ENCODE measurements around the gene ATP11A. TPM values are rescaled to one million over a fixed set of nuclear protein-coding genes. Genes with fewer than 3 reads are reported as not detected.

The ATP11A gene
- total RNA-seq, 1 donor from 2014 or later = 70.9 TPM

- Mint-ChIP-seq H3K9me3 (no peaks in the 10 kb centered on the region), H3K36me3 (no peaks in the 10 kb centered on the region), H3K27me3 (no peaks in the 10 kb centered on the region), H3K27ac (peak overlapping the region; percentile 17), H3K4me1 (ENCODE audit: unreplicated experiment) (peaks cover 21% of the 10 kb centered on the region), H3K4me3 (peak overlapping the region; percentile 36)
- no peak for DNase-seq (ENCODE audit: extremely low spot score, unreplicated experiment)
- TF ChIP-seq CTCF (conservative IDR thresholded peaks at IDR 0.05) = no peak
These were observed 217.4 kb downstream of the ATP11A start for GRCh38 chr13:112907286-112907685.

- H3K9me3 Mint-ChIP-seq = no peaks in the 10 kb centered on the region
- peak overlapping the region; percentile 36 for H3K4me3 Mint-ChIP-seq
- H3K27ac Mint-ChIP-seq = peak overlapping the region; percentile 17
- no peaks in the 10 kb centered on the region for H3K36me3 Mint-ChIP-seq
- no peak for TF ChIP-seq CTCF (conservative IDR thresholded peaks at IDR 0.05)
- no peaks in the 10 kb centered on the region for H3K27me3 Mint-ChIP-seq
- DNase-seq (ENCODE audit: extremely low spot score, unreplicated experiment) = no peak
- H3K4me1 Mint-ChIP-seq (ENCODE audit: unreplicated experiment) = peaks cover 16% of the 10 kb centered on the region
These were observed 218.1 kb downstream of the ATP11A start for GRCh38 chr13:112907871-112908331.

GRCh38 chr13:112908342-112908741 is 218.5 kb downstream of the ATP11A start:
- peaks cover 16% of the 10 kb centered on the region for H3K4me1 Mint-ChIP-seq (ENCODE audit: unreplicated experiment)
- no peak for DNase-seq (ENCODE audit: extremely low spot score, unreplicated experiment)
- no peaks in the 10 kb centered on the region for H3K36me3 Mint-ChIP-seq
- H3K9me3 Mint-ChIP-seq = no peaks in the 10 kb centered on the region
- H3K27ac Mint-ChIP-seq = no peak overlapping the region
- no peaks in the 10 kb centered on the region for H3K27me3 Mint-ChIP-seq
- no peak overlapping the region for H3K4me3 Mint-ChIP-seq
- no peak for TF ChIP-seq CTCF (conservative IDR thresholded peaks at IDR 0.05)

- TF ChIP-seq CTCF (conservative IDR thresholded peaks at IDR 0.05) = no peak
- H3K27me3 Mint-ChIP-seq = no peaks in the 10 kb centered on the region
- H3K4me3 Mint-ChIP-seq = no peak overlapping the region
- H3K27ac Mint-ChIP-seq = no peak overlapping the region
- no peaks in the 10 kb centered on the region for H3K9me3 Mint-ChIP-seq
- no peaks in the 10 kb centered on the region for H3K36me3 Mint-ChIP-seq
- no peak for DNase-seq (ENCODE audit: extremely low spot score, unreplicated experiment)
- peaks cover 16% of the 10 kb centered on the region for H3K4me1 Mint-ChIP-seq (ENCODE audit: unreplicated experiment)
These were observed 220.2 kb downstream of the ATP11A start for GRCh38 chr13:112910016-112910415.

GRCh38 chr13:112910616-112911280 is 220.9 kb downstream of the ATP11A start:
- no peak overlapping the region for H3K27ac Mint-ChIP-seq
- no peak overlapping the region for H3K4me3 Mint-ChIP-seq
- H3K9me3 Mint-ChIP-seq = no peaks in the 10 kb centered on the region

More at GRCh38 chr13:112910616-112911280, 220.9 kb downstream of the ATP11A start:
- TF ChIP-seq CTCF (conservative IDR thresholded peaks at IDR 0.05) = no peak
- no peaks in the 10 kb centered on the region for H3K27me3 Mint-ChIP-seq
- H3K36me3 Mint-ChIP-seq = no peaks in the 10 kb centered on the region
- no peak for DNase-seq (ENCODE audit: extremely low spot score, unreplicated experiment)
- H3K4me1 Mint-ChIP-seq (ENCODE audit: unreplicated experiment) = peaks cover 16% of the 10 kb centered on the region
